HG03025 (cell line): ENCODE data around the gene EXOC2.

Experiments used
- ATAC-seq: cut with Tn5 transposase; IDR thresholded peaks from one replicate; pipeline ENCODE4 v1.9.1; 2021; ENCODE audit warnings: mild to moderate bottlenecking, moderate library complexity; ENCODE audit not compliant: unreplicated experiment, low FRiP score

Gene EXOC2

DNA sequence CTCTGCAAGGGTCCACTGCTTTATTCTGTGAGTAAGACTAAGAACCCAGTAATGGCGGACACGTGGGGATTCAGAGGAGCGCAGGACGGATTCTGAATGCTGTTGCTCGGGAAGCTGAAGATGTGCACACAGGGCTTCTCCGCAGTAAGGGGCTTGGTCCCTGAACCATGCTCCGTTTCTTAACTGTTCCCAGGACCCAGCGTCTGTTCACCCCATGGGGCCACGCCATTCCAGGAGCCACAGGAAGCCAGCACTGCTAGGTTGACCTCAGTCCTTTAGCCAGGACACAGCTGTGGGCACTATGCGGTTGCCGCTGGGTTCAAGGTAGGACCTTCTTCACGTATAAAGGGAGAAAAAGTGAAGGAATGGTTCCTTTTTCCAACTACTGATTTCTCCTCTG is 241.6 kb downstream of the EXOC2 start:
- no peak for ATAC-seq

DNA sequence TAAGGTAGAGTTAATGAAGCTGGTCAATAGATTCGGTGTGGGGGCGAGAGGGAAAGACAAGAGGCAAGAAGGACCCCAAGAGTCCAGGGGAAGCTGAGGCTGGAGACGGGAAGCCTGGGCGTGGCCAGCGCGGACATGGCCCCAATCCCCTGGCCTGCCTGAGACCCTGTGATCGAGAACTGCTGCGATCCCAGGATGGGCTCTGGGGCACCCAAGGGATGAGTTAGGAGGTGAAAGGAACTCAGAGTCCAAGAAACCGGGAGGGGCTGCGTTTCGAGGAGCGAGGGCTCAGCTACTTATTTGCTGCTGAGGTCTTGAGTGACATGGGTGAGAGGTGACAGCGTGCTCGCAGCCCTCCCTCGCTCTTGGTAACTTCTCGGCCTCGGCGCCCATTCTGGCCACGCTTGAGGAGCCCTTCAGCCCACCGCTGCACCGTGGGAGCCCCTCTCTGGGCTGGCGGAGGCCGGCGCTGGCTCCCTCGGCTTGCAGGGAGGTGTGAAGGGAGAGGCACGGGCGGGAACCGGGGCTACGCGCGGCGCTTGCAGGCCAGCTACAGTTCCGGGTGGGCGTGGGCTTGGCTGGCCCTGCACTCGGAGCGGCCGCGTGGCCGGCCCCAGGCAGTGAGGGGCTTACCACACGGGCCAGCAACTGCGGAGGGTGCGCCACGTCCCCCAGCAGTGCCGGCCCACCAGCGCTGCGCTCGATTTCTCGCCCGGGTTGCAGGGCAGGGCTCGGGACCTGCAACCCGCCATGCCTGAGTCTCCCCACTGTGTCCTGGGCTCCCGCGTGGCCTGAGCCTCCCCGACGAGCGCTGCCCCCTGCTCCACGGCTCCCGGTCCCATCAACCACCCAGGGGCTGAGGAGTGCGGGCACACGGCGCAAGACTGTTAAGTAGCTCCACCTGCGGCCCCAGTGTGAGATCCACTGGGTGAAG is 243.2 kb downstream of the EXOC2 start:
- ATAC-seq, result no peak

DNA sequence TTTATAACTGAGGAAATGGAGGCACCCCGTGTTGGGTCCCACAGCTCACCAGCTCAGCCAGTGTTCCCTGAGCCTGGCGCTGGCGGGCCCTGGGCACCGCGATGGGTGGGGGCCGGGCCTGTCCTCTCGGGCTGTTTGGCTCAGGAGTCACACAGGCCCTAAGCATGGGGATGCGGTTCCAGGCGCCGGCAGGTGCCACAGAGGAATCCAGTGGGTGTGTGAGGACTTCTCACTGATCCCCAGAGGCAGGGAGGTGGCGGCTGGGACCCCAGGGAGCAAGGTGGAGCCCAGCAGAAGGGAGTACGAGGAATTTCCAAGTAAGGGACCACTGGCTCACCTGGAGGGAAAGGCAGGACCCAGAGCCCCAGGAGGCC is 243.9 kb downstream of the EXOC2 start:
- ATAC-seq, result no peak

DNA sequence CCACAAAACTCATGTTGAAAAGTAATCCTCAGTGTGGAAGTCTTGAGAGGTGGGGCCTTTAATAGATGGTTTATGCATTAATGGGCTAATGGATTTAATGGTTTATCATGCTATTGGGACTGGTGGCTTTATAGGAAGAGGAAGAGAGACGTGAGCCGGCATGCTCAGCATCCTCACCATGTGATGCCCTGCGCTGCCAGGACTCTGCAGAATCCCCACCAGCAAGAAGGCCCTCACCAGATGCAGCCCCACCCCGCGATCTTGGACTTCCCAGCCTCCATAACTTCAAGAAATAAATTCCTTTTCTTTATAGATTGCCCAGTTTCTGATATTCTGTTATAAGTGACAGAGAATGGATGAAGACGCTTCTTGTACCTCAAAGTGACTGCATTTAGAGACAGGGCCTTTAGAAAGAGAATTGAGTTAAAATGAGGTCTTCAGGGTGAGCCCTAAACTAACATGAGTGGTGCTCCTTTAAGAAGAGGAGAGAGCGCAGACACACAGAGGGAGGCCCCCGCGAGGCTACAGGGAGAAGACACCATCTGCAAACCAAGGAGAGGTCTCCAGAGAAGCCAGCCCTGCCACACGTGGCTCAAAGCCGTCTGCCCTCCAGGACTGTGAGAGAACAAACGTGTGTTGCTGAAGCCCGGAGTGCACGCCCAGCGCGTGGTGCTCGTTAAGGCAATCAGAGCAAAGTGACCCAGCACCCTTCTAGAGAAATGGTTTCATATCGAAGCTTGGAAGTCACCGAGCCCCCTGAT is 244.5 kb downstream of the EXOC2 start:
- no peak for ATAC-seq

DNA sequence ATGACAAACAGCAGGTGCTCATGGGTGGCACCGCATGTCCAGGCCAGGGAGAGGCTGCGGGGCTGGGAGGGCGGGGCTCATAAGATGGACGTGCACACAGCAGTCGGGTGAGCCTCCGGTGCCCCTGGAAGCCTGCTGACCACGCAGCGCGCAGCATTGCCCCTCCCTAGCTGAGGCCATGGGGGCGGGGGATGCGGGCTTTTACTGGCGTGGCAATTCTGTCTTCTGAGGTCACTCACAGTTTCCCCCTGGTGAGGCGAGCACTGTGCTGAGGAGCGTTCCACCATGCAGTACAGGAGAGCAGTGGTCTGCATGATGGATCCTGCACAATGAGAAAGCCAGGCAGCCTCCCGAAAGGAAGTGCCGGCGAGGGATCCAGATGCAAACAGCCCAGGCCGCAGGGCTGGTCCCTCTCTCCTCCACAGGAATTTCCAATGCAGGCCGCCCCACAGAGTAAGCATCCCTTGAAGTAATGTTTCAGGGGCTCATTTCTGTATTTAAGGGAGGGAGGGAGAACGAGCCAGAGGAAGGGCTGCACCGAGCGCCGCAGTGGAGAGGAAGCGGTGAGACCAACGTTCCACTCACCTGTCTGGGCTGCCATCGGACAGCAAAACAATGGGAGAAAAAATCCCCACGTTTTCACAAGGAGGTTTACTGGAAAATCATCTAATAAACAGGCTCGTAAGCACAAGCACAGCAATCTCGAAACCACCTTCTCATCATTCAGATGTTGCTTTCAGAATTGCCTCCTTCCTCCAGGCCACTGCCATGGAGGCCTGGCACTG is 245.4 kb downstream of the EXOC2 start:
- no peak for ATAC-seq

DNA sequence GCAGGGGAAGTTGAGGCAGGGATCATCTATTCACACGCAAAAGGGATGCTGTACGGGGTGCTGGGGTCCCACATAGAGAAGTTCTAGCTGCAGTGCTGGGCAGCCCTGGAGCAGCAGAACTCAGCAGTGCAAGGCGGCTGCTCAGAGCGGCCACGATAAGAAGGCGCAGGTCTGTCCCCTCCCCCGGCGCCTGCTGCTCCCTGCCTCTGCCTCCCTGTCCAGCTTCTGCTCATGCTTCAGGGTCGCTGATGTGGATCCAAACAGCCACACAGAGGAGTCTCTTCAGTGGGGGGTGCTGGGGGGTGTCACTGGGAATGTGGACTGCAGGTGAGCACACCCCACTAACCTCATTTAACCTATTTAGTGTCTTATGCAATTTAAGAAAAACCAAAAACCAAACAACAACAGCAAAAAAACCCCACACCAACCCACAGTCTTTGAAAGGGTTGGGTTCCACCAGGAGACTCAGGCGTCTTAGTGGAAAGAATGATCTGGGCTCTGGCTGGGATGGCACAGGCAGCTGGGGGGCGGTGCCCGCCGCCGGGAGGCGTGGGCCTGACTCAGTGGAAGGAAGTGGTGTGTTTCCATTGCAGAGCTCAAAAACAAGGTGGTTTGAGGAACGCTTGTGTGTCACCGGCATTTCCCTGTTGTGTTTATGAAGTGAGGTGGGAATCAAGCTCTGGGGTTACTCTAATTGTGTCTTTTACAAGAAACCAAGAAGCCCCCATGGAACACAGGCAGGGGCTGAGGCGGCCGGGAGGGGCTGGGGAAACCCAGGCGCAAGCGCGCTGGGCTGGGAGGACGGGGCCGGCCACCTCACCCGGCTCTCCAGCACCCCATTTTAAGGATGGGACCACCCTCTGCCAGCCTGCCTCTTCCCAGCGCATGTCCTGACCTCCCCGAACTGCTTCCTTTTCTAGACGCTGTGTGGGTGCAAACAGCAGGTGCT is 246.2 kb downstream of the EXOC2 start:
- ATAC-seq, result no peak

DNA sequence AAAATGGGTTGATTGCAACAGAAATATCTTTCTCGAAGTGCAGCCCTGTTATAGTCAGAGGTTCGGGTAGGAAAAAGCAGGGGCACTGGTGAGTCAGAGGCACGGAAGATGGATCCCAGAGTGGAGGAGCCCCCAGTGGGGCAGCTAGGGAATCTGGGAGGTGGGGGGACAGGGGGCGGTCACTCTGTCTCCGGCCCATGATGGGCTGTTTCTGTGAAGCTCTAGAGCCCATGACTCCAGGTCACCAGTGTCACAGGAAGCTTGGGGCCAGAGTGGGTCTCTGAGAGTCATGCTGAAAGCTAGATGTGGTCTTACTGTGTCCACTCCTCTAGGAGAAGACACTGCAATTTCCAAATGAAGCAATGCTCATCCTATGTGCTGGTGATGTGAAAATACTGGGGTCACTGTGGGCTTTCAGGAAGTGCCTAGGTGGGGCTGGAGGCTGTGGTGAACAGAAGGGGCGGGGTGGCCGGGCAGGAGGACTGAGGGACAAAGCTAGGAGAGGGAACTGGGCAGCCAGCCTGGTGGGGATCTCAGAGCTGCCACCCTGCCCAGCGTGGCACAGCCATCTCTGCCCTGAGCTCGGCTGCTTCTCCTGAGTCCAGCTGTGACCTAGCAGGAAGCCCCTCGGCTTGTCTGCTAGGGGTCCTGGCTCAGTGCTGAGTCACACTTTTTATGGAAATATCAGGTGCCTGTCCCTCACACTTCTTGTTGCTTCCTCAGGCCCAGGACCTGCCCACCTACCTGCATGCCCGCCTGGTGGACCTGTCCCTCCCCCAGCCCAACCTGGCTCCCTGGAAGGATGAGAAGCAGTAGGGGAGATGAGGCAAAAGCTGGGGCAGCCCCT is 247.1 kb downstream of the EXOC2 start:
- ATAC-seq, result no peak

DNA sequence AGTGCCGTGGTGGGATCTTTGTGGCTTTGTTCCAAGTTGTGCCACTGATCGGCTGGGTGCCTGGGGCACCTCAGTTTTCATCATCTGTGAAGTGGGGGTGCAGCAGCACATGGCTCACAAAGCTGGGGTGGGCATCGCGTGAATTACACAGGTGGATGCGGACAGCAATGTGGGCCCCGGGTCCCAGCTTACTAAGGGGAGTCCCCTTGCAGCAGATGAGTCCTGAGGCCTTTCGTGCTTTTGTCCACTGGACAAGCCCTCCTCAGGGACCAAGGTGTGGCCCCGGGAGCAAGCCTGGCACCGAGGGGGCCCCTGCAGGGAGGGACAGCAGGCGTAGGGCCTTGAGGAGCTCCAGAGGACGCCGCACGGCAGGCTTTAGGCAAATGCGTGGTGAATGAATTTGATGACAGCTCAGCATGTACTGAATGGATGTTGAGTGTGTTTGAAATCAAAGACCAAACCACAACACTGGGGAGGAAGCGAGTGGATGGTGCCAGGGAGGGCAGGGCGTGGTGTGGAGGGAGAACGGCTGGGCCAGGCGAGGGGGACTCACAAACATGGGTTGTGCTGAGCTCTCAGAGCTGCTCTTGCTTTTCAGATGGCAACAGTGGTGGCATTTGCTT is 248.2 kb downstream of the EXOC2 start:
- ATAC-seq, result no peak

DNA sequence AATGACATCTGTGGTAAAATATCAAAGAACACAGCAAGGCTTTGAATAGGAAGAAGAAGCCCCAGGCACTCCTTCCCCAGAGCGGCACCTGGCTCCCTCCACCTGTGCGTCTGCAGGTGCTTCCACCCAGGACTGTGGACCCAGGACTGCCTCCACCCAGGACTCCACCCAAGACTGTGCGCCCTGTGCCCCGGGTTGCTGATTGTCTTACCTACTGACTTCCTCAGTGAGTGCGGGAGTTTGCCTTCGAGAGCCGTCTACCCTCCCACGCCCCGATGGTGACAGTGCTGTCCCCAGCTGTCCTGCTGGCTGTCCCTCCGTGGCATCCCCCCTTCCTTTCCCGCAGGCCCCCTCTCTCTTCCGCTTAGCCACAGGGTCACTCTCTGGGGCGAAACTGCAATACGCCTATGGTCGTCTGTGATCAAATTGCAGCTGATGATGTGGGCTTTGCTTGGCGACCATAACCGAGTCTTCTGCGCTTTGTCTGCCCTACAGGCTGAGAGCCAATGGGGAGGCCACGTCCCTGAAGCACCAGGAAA is 249.2 kb downstream of the EXOC2 start:
- ATAC-seq, result no peak

DNA sequence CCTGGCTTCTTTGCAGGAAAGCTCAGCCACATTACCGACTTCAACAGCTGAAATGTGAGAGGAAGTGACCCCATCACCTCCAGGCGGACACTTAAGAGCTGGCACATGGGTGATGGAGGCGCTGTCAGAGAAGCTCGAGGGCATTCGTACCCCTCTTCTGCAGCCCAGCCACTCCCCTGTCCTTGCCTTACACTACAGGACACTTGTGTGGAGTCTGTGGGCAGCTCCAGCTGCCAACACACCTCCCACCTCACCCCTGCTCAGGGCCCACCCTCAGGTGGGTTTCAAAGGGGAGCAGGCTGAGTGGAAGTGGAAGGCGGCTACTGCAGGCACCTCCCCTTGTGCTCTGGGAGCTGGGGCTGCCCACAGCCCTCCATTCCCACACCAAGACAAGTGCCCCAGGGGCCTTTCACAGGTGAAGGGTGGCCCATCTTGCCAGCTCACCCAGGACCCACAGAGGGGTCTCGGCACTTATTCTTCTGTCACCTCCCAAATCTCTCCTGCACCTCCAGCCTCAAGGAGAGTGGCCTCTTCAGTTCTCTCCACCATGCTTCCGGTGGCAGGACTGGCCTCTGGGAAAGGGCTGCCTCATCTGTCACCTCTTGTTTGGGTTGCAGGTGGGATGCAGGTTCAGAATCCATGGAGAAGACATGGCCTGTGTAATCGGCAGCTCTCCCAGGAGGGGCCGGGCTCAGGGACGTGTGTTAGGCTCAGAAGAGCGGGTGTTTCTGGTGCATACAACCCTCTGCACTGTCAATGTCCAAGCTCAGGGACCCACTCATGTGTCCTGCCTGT is 251.6 kb downstream of the EXOC2 start:
- no peak for ATAC-seq

DNA sequence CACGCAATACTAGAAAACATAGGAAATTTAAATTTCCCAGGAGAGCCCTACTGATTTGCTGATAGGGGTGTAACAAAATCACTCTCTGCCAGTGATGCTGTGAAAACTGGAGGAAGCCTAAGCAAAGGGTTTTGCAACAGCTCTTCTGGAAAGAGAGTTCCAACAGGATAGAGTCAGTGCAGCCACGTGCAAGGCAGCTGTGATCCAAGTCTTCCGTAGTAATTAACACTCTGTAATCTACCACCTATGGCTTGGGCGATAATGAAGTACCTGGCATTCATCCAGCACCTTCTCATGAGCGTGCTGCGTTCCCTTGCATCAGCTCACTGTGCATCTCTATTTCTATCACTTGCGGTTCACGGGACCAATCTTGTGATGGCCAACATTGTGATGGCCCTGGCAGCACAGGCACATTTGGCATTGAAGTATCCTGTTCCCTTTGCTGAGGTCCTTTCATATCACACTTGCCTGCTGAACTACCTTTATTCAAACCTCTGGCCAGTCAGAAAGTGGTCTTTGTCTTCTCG is 253.2 kb downstream of the EXOC2 start:
- no peak for ATAC-seq

DNA sequence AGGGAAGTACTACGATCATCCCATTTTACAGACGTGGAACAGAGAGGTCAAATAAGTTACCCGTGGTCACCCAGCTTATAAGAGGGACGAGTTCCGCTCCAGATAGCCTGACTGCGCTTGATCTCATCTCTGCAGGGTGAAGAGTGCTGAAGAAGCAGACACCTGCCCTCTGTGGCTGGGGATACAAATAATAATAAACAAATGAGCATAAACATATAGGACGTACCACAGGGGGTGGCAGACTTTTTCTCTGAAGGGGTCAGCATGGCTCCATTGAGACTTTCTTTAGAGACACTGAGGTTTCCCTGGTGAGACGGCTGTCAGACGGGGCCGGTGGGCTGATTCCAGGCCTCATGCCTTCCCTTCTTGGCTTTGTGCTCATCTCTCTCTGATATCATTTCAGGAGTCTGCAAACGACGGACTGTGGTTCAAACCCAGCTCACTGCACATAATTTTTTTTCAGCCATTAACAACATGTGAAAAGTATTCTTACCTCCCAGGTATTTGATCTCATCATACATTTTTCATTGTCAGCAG is 254.2 kb downstream of the EXOC2 start:
- ATAC-seq, result no peak

DNA sequence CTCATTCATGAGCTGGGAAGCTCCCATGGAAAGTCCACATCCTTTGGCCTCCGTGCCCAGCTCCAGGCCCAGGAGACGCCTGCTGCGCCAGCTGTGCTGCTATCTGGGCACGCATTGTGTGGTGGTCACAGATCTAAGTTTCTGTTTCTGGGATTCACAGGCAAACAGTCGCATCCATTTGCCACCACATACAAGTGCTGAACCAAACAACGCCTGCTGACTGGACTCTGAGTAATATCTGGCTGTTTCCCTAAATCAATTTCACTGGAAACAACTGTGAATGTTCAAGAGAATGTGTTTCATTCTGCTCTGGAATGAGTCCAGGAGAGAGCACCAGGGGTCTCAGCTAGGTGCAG is 255.9 kb downstream of the EXOC2 start:
- no peak for ATAC-seq

DNA sequence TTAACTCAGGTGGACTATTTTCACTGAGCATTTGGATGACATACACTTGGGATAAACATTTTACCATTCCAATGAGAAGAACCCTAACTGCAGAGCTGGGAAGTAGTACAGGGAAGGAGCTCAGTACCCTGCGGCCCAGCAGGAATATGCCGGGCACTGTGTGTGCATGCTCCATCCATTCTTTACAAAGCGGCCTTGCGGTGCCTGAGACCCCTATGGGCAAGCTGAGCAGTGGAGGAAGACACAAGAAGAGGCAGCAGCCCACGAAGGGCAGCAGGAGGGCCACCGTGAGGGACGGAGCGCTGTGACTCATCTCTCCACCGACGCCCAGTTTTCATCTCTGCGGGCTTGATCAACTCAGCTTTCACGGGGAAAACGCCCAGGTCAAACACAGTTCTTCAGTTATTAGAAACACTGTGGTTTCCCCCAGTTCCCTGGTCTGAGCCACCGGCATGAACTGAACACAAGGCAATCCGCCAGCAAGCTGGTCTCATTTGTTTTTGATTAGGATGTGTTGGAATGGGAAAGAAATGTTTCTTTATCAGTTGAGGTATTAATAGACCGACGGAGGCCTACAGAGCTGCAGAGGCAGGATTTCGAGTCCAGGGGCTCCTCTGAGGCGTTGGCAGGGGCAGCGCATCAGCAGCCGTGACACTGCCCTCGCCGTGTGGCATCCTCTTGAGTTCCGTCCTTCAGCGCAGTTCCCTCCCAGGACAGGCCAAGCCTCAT is 256.5 kb downstream of the EXOC2 start:
- no peak for ATAC-seq

DNA sequence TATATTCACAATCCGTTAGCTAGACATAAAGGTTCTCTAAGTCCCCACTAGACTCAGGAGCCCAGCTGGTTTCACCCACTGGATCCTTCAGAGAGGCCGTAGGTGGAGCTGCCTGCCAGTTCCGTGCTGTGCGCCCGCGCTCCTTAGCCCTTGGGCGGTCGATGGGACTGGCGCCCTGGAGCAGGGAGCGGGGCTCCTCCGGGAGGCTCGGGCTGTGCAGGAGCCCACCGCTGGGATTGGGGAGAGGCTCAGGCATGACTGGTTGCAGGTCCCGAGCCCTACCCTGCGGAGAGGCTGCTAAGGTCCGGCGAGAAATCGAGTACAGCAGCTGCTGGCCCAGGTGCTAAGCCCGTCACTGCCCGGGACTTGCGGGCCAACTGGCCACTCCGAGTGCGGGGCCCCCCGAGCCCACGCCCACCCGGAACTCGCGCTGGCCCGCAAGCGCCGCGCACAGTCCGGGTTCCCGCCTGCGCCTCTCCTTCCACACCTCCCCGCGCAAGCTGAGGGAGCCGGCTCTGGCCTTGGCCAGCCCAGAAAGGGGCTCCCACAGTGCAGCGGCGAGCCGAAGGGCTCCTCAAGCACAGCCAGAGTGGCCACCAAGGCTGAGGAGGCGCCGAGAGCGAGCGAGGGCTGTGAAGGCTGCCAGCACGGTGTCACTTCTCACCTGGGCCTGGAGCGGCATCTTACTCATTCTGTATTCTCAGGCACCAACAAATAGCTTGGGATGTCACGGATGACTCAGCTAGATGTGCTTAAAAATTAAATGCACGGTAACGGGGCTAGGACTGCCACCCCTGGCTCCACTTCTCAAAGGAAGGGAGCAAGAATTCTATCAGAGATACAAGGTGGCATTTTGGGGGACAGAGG is 257.3 kb downstream of the EXOC2 start:
- no peak for ATAC-seq
